SU-DHL-6 (cell line): Measurements from ENCODE around the gene KCNH4.

Source experiments
- H2AFZ ChIP-seq: fragments of 200-600 bp; sonication (generic); 2 replicates; pipeline ENCODE4 v1.6.1; 2014; ENCODE audit warnings: low read depth, mild to moderate bottlenecking, moderate library complexity, mixed read lengths, antibody characterized with exemption, low read length; ENCODE audit not compliant: severe bottlenecking
- H3F3A ChIP-seq: fragments of 200-600 bp; shearing (Covaris generic); 2 replicates; pipeline ENCODE4 v1.6.0; 2016; ENCODE audit warnings: antibody characterized with exemption, mild to moderate bottlenecking; ENCODE audit not compliant: insufficient read depth
- H3K27ac ChIP-seq: fragments of 200-600 bp; sonication (generic); 2 replicates; pipeline ENCODE4 v1.5.1; 2016; ENCODE audit warnings: low read depth, mild to moderate bottlenecking, low read length, moderate library complexity, mixed read lengths
- H3K27me3 ChIP-seq: fragments of 200-600 bp; sonication (generic), shearing (Covaris generic); 2 replicates; pipeline ENCODE4 v1.6.0; 2014; ENCODE audit warnings: mild to moderate bottlenecking, low read length
- H3K36me3 ChIP-seq: fragments of 200-600 bp; sonication (generic); 2 replicates; pipeline ENCODE4 v1.6.1; 2014; ENCODE audit warnings: mild to moderate bottlenecking, low read length, mixed read lengths
- H3K4me2 ChIP-seq: fragments of 300-600, 200-600 bp; shearing (Covaris generic), sonication (generic); 2 replicates; pipeline ENCODE4 v1.6.0; 2014; ENCODE audit warnings: low read length, low read depth, mild to moderate bottlenecking; ENCODE audit not compliant: poor library complexity, severe bottlenecking
- H3K4me3 ChIP-seq: fragments of 200-600 bp; sonication (generic); 2 replicates; pipeline ENCODE4 v1.5.1; 2014; ENCODE audit warnings: antibody characterized with exemption, low read length, mild to moderate bottlenecking, mixed read lengths; ENCODE audit not compliant: insufficient read depth, poor library complexity, severe bottlenecking
- H3K79me2 ChIP-seq: fragments of 200-600 bp; sonication (generic); 2 replicates; pipeline ENCODE4 v1.6.1; 2014; ENCODE audit warnings: mild to moderate bottlenecking, low read length, moderate library complexity; ENCODE audit not compliant: insufficient read depth
- H3K9ac ChIP-seq: fragments of 200-600 bp; sonication (generic); 2 replicates; pipeline ENCODE4 v1.7.0; 2014; ENCODE audit warnings: mild to moderate bottlenecking, low read length
- H3K9me2 ChIP-seq: fragments of 200-600 bp; sonication (generic); replicated peaks from 2 replicates; pipeline ENCODE4 v1.6.1; 2014; ENCODE audit warnings: low read length; ENCODE audit not compliant: insufficient read depth
- H3K9me3 ChIP-seq: fragments of 200-600 bp; sonication (generic); 2 replicates; pipeline ENCODE4 v1.6.1; 2014; ENCODE audit warnings: low read length, mixed read lengths; ENCODE audit not compliant: insufficient read depth
- H4K20me1 ChIP-seq: fragments of 200-600 bp; sonication (generic); 2 replicates; pipeline ENCODE4 v1.6.1; 2014; ENCODE audit warnings: low read depth, mild to moderate bottlenecking, antibody characterized with exemption, low read length, moderate library complexity, mixed read lengths
- EZH2phosphoT487 ChIP-seq: fragments of 200-600 bp; sonication (generic), shearing (Covaris generic); conservative IDR thresholded peaks from 2 replicates; pipeline ENCODE4 v1.6.1; 2018; ENCODE audit warnings: mild to moderate bottlenecking, antibody characterized with exemption, low read length, moderate library complexity, mixed read lengths
- TF ChIP-seq, protein P1 (sequence below): fragments of 200-600 bp; sonication (generic); IDR thresholded peaks from one replicate; pipeline ENCODE4 v1.5.1; 2017; ENCODE audit warnings: antibody characterized with exemption, mild to moderate bottlenecking, low read length, moderate library complexity; ENCODE audit not compliant: insufficient read depth, poor library complexity, severe bottlenecking

Gene KCNH4

GRCh38 chr17:42120161-42120769 lies 60.7 kb downstream of the KCNH4 start:
- Histone ChIP-seq H3K79me2 (no peaks in the 10 kb centered on the region), H3K27ac (peak overlapping the region; percentile 11; the same call in 1 of the 2 replicates), H3K9me2 (no peaks in the 10 kb centered on the region), H3K4me3 (peak overlapping the region; percentile 74), H2AFZ (peak overlapping the region; percentile 70), H4K20me1 (no peaks in the 10 kb centered on the region), H3K9me3 (no peaks in the 10 kb centered on the region), H3K4me2 (peak overlapping the region; percentile 75), H3K36me3 (no peaks in the 10 kb centered on the region), H3K27me3 (no peaks in the 10 kb centered on the region), H3K9ac (peak overlapping the region; percentile 81), H3F3A (peaks cover 14% of the 10 kb centered on the region)
- no peak for TF ChIP-seq EZH2phosphoT487
- TF ChIP-seq, protein P1, sequence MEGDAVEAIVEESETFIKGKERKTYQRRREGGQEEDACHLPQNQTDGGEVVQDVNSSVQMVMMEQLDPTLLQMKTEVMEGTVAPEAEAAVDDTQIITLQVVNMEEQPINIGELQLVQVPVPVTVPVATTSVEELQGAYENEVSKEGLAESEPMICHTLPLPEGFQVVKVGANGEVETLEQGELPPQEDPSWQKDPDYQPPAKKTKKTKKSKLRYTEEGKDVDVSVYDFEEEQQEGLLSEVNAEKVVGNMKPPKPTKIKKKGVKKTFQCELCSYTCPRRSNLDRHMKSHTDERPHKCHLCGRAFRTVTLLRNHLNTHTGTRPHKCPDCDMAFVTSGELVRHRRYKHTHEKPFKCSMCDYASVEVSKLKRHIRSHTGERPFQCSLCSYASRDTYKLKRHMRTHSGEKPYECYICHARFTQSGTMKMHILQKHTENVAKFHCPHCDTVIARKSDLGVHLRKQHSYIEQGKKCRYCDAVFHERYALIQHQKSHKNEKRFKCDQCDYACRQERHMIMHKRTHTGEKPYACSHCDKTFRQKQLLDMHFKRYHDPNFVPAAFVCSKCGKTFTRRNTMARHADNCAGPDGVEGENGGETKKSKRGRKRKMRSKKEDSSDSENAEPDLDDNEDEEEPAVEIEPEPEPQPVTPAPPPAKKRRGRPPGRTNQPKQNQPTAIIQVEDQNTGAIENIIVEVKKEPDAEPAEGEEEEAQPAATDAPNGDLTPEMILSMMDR = no peak

DNA sequence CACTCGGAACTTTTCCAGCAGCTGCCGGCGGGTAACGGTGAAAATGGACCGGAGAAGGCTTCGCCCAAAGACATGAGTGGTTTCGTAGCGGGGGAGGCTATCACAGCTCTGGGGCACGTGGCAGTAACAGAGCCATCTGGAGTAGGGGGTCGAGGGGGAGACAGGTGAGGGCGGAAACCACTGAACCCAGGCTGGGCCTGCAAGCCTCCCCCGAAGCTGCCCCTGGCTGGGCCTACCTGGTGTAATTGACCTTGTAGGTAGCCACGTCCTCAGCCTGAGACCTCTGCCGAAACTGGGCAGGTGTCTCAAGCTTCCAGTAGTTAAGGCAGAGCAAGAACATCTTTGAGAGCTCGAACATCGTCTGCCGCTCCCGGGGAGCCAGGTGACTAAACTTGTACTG lies 61.6 kb downstream of the KCNH4 start:
- no peak overlapping the region for H2AFZ ChIP-seq
- TF ChIP-seq EZH2phosphoT487 = no peak
- TF ChIP-seq, protein P1 = no peak
- no peaks in the 10 kb centered on the region for H3K27me3 ChIP-seq
- no peaks in the 10 kb centered on the region for H4K20me1 ChIP-seq
- H3K4me3 ChIP-seq = no peak overlapping the region
- H3K9me2 ChIP-seq = no peaks in the 10 kb centered on the region
- H3K79me2 ChIP-seq = no peaks in the 10 kb centered on the region
- H3K27ac ChIP-seq = no peak overlapping the region
- peaks cover 13% of the 10 kb centered on the region for H3F3A ChIP-seq
- H3K36me3 ChIP-seq = no peaks in the 10 kb centered on the region
- H3K4me2 ChIP-seq = no peak overlapping the region
- H3K9me3 ChIP-seq = no peaks in the 10 kb centered on the region
- H3K9ac ChIP-seq = no peak overlapping the region

GRCh38 chr17:42118545-42118944 lies 62.4 kb downstream of the KCNH4 start:
- Histone ChIP-seq H3K4me2 (no peak overlapping the region), H3K27me3 (no peaks in the 10 kb centered on the region), H2AFZ (no peak overlapping the region), H4K20me1 (no peaks in the 10 kb centered on the region), H3K9me2 (no peaks in the 10 kb centered on the region), H3K36me3 (no peaks in the 10 kb centered on the region), H3F3A (peaks cover 11% of the 10 kb centered on the region), H3K4me3 (no peak overlapping the region), H3K27ac (no peak overlapping the region), H3K9me3 (no peaks in the 10 kb centered on the region), H3K79me2 (no peaks in the 10 kb centered on the region), H3K9ac (no peak overlapping the region)
- TF ChIP-seq, protein P1 = peak; percentile 69
- no peak for TF ChIP-seq EZH2phosphoT487
